Measurements from ENCODE around the gene DYNLT4.
"Not testable (repeated sequence)": the region's sequence is repeated elsewhere in the genome, so short reads cannot be mapped to it uniquely, and the experiment has no call there.

The DYNLT4 gene

GRCh38 chr1:44806704-44807363, at the start of gene DYNLT4:
Gene DYNLT4, minus strand, starts transcription at chr1:44807351. Its CDS starts 683 bp downstream, at chr1:44806668.
- no peak for DNase-seq (ENCODE audit: low read depth)

GRCh38 chr1:44855742-44856141, 48.6 kb upstream of the DYNLT4 start:
- DNase-seq (ENCODE audit: low read depth) = no peak

- DNase-seq (ENCODE audit: low read depth) = no peak
Measured at GRCh38 chr1:44854970-44855369, 47.8 kb upstream of the DYNLT4 start.

GRCh38 chr1:44853201-44853600, 46.0 kb upstream of the DYNLT4 start:
- no peak for DNase-seq (ENCODE audit: low read depth)

GRCh38 chr1:44851308-44851707, 44.2 kb upstream of the DYNLT4 start:
- no peak for DNase-seq (ENCODE audit: low read depth)

GRCh38 chr1:44849575-44850132, 42.5 kb upstream of the DYNLT4 start:
- DNase-seq (ENCODE audit: low read depth) = no peak

GRCh38 chr1:44848456-44849181, 41.5 kb upstream of the DYNLT4 start:
- DNase-seq (ENCODE audit: low read depth) = no peak

GRCh38 chr1:44847845-44848244, 40.7 kb upstream of the DYNLT4 start:
- no peak for DNase-seq (ENCODE audit: low read depth)

- DNase-seq (ENCODE audit: low read depth) = no peak
Measured at GRCh38 chr1:44846985-44847384, 39.8 kb upstream of the DYNLT4 start.

GRCh38 chr1:44842862-44843655, 35.9 kb upstream of the DYNLT4 start, which contains the start of gene PTCH2:
Gene PTCH2, minus strand, starts transcription at chr1:44843253. Its CDS starts 321 bp downstream, at chr1:44842932.
- DNase-seq (ENCODE audit: low read depth) = no peak

GRCh38 chr1:44842486-44842861, 35.3 kb upstream of the DYNLT4 start:
- no peak for DNase-seq (ENCODE audit: low read depth)

- no peak for DNase-seq (ENCODE audit: low read depth)
Measured at GRCh38 chr1:44839576-44839975, 32.4 kb upstream of the DYNLT4 start.

GRCh38 chr1:44838294-44838693, 31.1 kb upstream of the DYNLT4 start:
- DNase-seq (ENCODE audit: low read depth) = not testable (repeated sequence)

- peak; percentile 86 for DNase-seq (ENCODE audit: low read depth)
Measured at GRCh38 chr1:44835738-44836675, 28.9 kb upstream of the DYNLT4 start.

GRCh38 chr1:44834328-44834727, 27.2 kb upstream of the DYNLT4 start:
- no peak for DNase-seq (ENCODE audit: low read depth)

GRCh38 chr1:44832056-44832705, 25.0 kb upstream of the DYNLT4 start:
- no peak for DNase-seq (ENCODE audit: low read depth)

- no peak for DNase-seq (ENCODE audit: low read depth)
Measured at GRCh38 chr1:44831516-44831915, 24.4 kb upstream of the DYNLT4 start.

GRCh38 chr1:44830900-44831304, 23.8 kb upstream of the DYNLT4 start:
- DNase-seq (ENCODE audit: low read depth) = no peak

- no peak for DNase-seq (ENCODE audit: low read depth)
Measured at GRCh38 chr1:44829506-44830384, 22.6 kb upstream of the DYNLT4 start.
